ENCODE data around the gene RXFP3.

- TF ChIP-seq CTCF (IDR thresholded peaks at IDR 0.05; ENCODE audit: low read depth, low read length, poor library complexity, severe bottlenecking) (no peak), EZH2phosphoT487 (IDR thresholded peaks at IDR 0.05; ENCODE audit: borderline replicate concordance, low read length) (no peak)
These were observed 3.5 kb downstream of the RXFP3 start for GRCh38 chr5:33939556-33940262.

Data from DOHH2 (cell line).